HAP-1 (cell line): Measurements from ENCODE around the gene MCM8.

Experiments used
- DNase-seq, 2 experiments: peaks; one replicate each; pipeline ENCODE4 v3.0.0-alpha.2; 2016 to 2020; ENCODE audit warnings: low spot score in 2 of 2
- H3K27me3 ChIP-seq: fragments of 250-450 bp; sonication (Bioruptor Pico); 2 replicates; pipeline ENCODE4 v1.5.1; 2020; ENCODE audit warnings: low read depth, mild to moderate bottlenecking, moderate library complexity
- H3K36me3 ChIP-seq: fragments of 250-450 bp; sonication (Bioruptor Pico); replicated peaks from 2 replicates; pipeline ENCODE4 v1.5.1; 2020; ENCODE audit warnings: mild to moderate bottlenecking
- H3K4me1 ChIP-seq: fragments of 250-450 bp; sonication (Bioruptor Pico); 2 replicates; pipeline ENCODE4 v1.5.1; 2020; ENCODE audit warnings: mild to moderate bottlenecking
- H3K4me3 ChIP-seq: fragments of 250-450 bp; sonication (Bioruptor Pico); 2 replicates; pipeline ENCODE4 v1.5.1; 2020; ENCODE audit warnings: mild to moderate bottlenecking, moderate library complexity
- H3K9me3 ChIP-seq: fragments of 250-450 bp; sonication (Bioruptor Pico); 2 replicates; pipeline ENCODE4 v1.5.1; 2020; ENCODE audit warnings: mild to moderate bottlenecking, moderate library complexity
- in situ Hi-C: fragments of 300-500 bp; cut with MboI; formaldehyde crosslinking; loops from 3 replicates; pipeline ENCODE4 v1.14.3; 2020; ENCODE audit warnings: low sequenced_read_pairs, inconsistent platforms, mixed read lengths

MCM8 gene

DNA sequence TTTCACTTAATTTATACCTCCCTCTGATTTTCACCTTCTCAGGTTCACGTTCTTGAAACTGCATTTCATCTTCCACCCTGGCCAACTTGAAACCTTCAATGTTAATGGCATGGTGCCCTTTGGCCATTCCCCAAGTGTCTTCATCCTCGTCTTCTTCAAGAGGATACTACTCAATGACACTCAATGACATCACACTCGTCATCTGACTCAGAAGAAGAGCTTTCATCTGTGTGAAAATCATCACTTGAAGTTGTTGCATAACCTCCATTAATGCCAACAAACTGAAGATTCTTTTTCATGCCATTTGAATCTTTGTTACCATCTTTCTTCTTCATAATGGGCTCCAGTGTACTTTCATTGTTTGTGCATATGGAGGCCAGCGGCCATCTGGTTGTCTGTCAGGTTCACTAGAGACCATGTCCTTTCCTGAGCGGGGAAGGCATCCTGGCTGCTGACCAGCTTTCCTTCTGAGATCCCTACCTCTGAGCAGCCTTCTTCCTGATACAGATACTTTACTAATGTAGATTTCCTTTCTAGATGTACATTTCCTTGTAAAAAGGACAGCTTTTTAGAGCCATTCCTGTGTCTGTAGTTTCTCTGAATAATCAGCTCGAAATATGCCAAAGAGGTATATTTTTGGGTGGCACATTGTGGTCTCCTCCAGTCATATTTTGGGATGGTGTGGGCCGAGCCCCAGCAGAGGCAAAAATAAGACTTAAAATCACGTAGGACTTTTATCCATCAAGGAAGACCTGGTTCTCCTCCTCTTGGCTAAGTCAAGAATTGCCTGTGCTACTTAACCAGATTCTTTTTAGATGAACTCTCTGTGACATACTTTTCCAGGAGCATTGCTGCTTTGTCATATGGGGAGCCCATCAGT, 21.4 kb upstream of the MCM8 start:
- Histone ChIP-seq H3K4me3 (no peak overlapping the region), H3K9me3 (no peaks in the 10 kb centered on the region), H3K36me3 (no peaks in the 10 kb centered on the region), H3K4me1 (no peaks in the 10 kb centered on the region), H3K27me3 (peaks cover 6% of the 10 kb centered on the region; the same call in 1 of the 2 replicates)
- in situ Hi-C loops = no loop called here
- DNase-seq = no peak

DNA sequence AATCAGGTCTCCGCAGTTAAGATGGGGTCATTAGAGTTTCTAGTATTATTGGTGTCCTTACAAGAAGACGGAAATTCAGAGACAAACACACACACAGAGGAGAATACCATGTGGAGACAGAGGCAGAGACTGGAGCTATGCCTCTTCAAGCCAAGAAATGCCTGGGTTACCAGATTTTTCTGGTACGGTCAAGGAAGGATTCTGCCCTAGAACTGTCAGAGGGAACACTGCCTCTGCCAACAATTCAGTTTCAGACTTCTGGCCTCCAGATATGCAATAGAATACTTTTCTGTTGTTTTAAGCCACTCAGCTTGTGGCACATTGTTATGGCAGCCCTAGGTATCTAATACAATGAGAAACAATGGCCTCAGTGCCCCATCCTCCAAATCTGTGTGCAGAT, 19.0 kb upstream of the MCM8 start:
- no peak overlapping the region for H3K4me3 ChIP-seq
- no peak for DNase-seq
- in situ Hi-C loops = no loop called here
- no peaks in the 10 kb centered on the region for H3K4me1 ChIP-seq
- peaks cover 6% of the 10 kb centered on the region; the same call in 1 of the 2 replicates for H3K27me3 ChIP-seq
- H3K36me3 ChIP-seq = no peaks in the 10 kb centered on the region
- no peaks in the 10 kb centered on the region for H3K9me3 ChIP-seq

DNA sequence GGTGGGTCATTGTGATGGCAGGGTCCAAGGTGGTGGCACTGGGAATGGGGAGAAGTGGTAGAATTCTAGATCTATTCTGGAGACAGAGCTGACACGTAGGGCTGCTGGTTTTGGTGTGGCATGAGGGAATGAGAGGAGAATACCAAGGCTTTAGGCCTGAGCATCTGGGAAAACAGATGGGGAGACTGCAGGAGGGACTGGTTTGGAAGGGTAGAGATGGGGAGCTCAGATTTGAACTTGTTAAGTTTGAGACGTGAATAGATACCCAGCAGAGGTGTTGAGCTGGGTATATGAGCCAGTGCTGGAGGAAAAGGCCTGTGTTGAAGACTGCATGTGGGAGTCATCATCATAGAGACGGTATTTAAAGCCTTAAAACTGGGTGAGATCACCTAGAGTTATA, 17.7 kb upstream of the MCM8 start:
- H3K27me3 ChIP-seq = peaks cover 6% of the 10 kb centered on the region; the same call in 1 of the 2 replicates
- no peak overlapping the region for H3K4me3 ChIP-seq
- DNase-seq = no peak
- in situ Hi-C loops = no loop called here
- H3K4me1 ChIP-seq = no peaks in the 10 kb centered on the region
- H3K36me3 ChIP-seq = no peaks in the 10 kb centered on the region; the same call in 1 of the 2 replicates
- no peaks in the 10 kb centered on the region for H3K9me3 ChIP-seq

GRCh38 chr20:5933802-5934436, 16.5 kb upstream of the MCM8 start:
- H3K27me3 ChIP-seq = peaks cover 6% of the 10 kb centered on the region; the same call in 1 of the 2 replicates
- H3K4me3 ChIP-seq = no peak overlapping the region
- H3K9me3 ChIP-seq = no peaks in the 10 kb centered on the region
- DNase-seq = peak in 1 of 2 experiments; percentile 12
- peaks cover 7% of the 10 kb centered on the region for H3K36me3 ChIP-seq
- in situ Hi-C loops = no loop called here
- no peaks in the 10 kb centered on the region for H3K4me1 ChIP-seq

DNA sequence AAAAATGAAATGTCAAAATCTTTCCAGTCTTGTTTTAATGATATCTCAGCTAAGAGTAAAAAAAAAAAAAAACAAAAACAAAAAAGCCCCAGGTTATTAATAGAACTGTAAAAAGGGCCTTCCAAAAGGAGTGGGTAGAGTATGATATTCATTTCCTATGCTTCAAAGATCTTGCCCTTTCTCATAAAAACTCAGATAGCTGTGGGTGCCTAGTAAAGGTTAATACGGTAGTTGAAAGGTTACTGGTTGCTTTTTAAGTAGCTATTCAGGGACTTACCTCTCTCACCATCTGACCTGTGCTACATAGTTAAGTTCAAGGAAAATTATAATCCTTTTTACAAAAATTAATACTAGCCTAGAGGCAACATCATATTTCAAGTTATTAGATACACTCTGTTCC, 15.1 kb upstream of the MCM8 start:
- in situ Hi-C loops = no loop called here
- no peak for DNase-seq

DNA sequence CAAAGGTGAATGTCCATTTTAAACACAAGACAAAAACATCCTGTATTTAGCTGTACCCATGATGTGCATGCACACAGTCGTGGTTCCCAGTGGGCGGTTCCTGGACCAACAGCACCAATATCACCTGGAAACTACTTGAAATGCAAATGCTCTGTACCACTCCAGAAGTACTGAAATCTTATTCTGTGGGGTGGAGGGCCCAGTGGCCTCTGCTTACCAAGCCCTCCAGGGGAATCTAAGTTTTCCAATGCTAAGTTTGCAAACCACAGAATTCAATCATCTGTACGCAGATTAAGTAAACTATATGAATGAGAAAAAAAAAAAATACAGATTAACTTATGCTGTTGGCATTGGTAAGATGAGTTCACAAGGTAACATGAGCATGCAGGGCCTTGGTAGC, 14.2 kb upstream of the MCM8 start:
- Histone ChIP-seq H3K4me3 (no peak overlapping the region), H3K4me1 (no peaks in the 10 kb centered on the region), H3K36me3 (peaks cover 25% of the 10 kb centered on the region), H3K9me3 (no peaks in the 10 kb centered on the region), H3K27me3 (peaks cover 3% of the 10 kb centered on the region; the same call in 1 of the 2 replicates)
- in situ Hi-C loops = no loop called here
- DNase-seq = no peak

More for the DNA sequence above, 15.1 kb upstream of the MCM8 start:
- Histone ChIP-seq H3K36me3 (peaks cover 16% of the 10 kb centered on the region), H3K4me1 (no peaks in the 10 kb centered on the region), H3K9me3 (no peaks in the 10 kb centered on the region), H3K27me3 (peaks cover 3% of the 10 kb centered on the region; the same call in 1 of the 2 replicates), H3K4me3 (no peak overlapping the region)

GRCh38 chr20:5938456-5939029, 11.9 kb upstream of the MCM8 start:
- DNase-seq = no peak
- H3K4me3 ChIP-seq = no peak overlapping the region
- no peaks in the 10 kb centered on the region for H3K4me1 ChIP-seq
- H3K9me3 ChIP-seq = no peaks in the 10 kb centered on the region
- peaks cover 48% of the 10 kb centered on the region for H3K36me3 ChIP-seq
- in situ Hi-C loops = no loop called here
- H3K27me3 ChIP-seq = no peaks in the 10 kb centered on the region; the same call in 1 of the 2 replicates

GRCh38 chr20:5945963-5946362, 4.5 kb upstream of the MCM8 start:
- Histone ChIP-seq H3K36me3 (peaks cover 55% of the 10 kb centered on the region), H3K4me3 (no peak overlapping the region), H3K27me3 (no peaks in the 10 kb centered on the region), H3K9me3 (no peaks in the 10 kb centered on the region), H3K4me1 (peaks cover 3% of the 10 kb centered on the region; the same call in 1 of the 2 replicates)
- in situ Hi-C loops = no loop called here
- DNase-seq = no peak

DNA sequence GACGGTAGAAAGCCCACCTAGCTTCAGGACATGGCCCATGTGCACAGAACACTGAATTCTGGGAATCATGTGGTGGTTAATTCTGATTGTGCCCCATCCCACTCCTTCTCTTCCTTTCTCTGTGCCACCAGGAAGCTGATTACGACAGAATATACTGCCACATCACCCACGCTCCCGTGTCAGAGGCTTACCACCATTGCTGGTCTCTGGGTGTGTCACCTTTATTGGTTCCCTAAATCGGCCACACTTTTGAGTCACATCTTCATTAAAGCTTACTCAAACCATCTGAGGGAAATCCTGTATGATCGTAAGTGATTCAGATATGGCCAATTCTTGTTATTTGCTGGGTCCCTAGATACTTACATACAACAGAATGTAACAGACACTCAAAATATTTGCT, 3.2 kb upstream of the MCM8 start:
- H3K9me3 ChIP-seq = no peaks in the 10 kb centered on the region
- no peaks in the 10 kb centered on the region for H3K27me3 ChIP-seq
- peaks cover 48% of the 10 kb centered on the region for H3K36me3 ChIP-seq
- H3K4me1 ChIP-seq = peaks cover 10% of the 10 kb centered on the region
- no peak for DNase-seq
- in situ Hi-C loops = no loop called here
- H3K4me3 ChIP-seq = no peak overlapping the region

DNA sequence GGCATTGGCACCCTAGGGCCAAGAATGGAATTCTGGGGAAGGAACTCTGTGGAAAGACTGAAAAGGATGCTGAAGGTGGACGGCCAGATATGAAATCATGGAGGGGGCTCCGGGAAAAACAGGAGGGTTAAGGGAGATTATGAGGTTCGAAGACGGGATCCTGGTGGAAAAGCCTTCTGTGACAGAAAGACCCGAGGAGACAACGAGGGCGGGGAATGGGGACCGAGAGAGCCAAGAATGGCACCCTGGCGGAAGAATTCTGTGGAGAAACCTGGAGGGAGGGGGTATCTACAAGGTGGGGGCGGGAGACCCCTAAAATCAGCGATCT, 545 bp upstream of the MCM8 start:
- Histone ChIP-seq H3K4me1 (peaks cover 11% of the 10 kb centered on the region), H3K27me3 (no peaks in the 10 kb centered on the region), H3K9me3 (no peaks in the 10 kb centered on the region), H3K4me3 (peak overlapping the region; percentile 68), H3K36me3 (peaks cover 56% of the 10 kb centered on the region)
- in situ Hi-C loops = no loop called here
- DNase-seq = no peak

- DNase-seq = no peak
- H3K4me1 ChIP-seq = peaks cover 49% of the 10 kb centered on the region
- no peaks in the 10 kb centered on the region for H3K27me3 ChIP-seq
- no peak overlapping the region for H3K4me3 ChIP-seq
- in situ Hi-C loops = no loop called here
- peaks cover 35% of the 10 kb centered on the region for H3K36me3 ChIP-seq
- H3K9me3 ChIP-seq = no peaks in the 10 kb centered on the region
Observed at GRCh38 chr20:5967469-5967868, 17.0 kb downstream of the MCM8 start.

DNA sequence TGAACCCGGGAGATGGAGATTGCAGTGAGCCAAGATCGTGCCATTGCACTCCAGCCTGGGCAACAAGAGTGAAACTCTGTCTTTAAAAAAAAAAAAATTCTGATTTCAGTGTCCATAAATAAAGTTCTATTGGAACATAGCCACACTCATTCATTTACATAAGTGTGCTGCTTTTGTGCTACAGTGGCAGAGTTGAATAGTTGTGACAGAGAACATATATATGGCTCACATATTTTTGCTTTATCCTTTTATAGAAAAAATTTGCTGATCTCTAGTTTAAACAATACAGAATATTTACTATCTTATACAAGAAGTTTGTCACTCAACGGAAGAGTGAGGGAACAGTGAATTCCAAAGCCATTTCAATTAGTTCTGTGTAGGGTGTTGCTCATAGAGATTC, 18.0 kb downstream of the MCM8 start:
- H3K9me3 ChIP-seq = no peaks in the 10 kb centered on the region
- no peak overlapping the region for H3K4me3 ChIP-seq
- H3K36me3 ChIP-seq = peaks cover 37% of the 10 kb centered on the region
- peaks cover 49% of the 10 kb centered on the region for H3K4me1 ChIP-seq
- DNase-seq = peak in 1 of 2 experiments; percentile 77
- in situ Hi-C loops = no loop called here
- H3K27me3 ChIP-seq = no peaks in the 10 kb centered on the region

DNA sequence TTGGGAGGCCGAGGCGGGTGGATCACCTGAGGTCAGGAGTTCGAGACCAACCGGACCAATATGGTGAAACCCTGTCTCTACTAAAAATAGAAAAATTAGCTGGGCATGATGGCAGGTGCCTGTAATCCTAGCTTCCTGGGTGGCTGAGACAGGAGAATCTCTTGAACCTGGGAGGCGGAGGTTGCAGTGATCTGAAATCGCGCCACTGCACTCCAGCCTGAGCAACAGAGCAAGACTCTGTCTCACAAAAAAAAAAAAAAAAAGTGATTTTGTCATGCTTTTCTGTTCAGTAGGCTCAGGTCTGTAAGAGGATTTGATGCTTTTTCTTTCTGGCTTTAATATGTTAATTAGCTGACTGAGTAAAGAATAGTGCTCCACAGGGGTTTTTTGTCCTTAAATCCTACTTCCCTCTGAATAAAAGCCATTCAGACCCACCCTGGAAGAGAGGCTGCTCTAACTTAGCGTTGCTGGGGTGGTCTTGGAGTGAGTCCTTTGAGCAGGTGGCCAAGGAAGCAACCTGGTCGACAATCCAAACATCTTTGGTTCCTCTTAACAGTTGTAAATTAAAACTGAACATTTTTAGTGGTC, 19.0 kb downstream of the MCM8 start:
- Histone ChIP-seq H3K4me3 (no peak overlapping the region), H3K9me3 (no peaks in the 10 kb centered on the region), H3K27me3 (no peaks in the 10 kb centered on the region), H3K4me1 (peaks cover 49% of the 10 kb centered on the region), H3K36me3 (peaks cover 41% of the 10 kb centered on the region)
- peak; percentile 79 to 97 for DNase-seq
- in situ Hi-C loops = no loop called here

DNA sequence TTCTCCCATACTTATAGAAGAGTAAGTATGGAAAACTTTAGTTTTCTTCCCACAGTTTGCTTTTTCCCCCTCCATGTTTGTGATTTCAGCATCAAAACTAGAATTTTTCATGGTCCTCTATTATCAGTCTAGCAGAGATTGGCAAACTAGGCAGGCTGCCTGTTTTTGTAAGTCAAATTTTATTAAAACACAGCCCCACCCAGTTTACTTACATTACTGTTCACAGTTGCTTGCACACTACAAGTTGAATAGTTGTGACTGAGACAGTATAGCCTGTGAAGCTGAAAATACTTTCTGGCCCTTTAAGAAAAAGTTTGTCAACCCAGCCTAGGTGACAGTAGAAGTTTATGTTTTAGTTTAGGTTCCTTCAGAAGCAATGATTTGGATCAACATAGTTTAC, 19.5 kb downstream of the MCM8 start:
- Histone ChIP-seq H3K9me3 (no peaks in the 10 kb centered on the region), H3K27me3 (no peaks in the 10 kb centered on the region), H3K4me1 (peaks cover 45% of the 10 kb centered on the region), H3K4me3 (no peak overlapping the region), H3K36me3 (peaks cover 42% of the 10 kb centered on the region)
- in situ Hi-C loops = no loop called here
- DNase-seq = no peak
